ENCODE measurements around the gene ATP5ME. TPM values are rescaled to one million over a fixed set of nuclear protein-coding genes. Genes with fewer than 3 reads are reported as not detected.

Gene ATP5ME
- total and polyA plus RNA-seq, 4 donors = 31.4 to 621 (median 169) TPM

GRCh38 chr4:629915-630641, 44.0 kb downstream of the ATP5ME start:
- TF ChIP-seq, protein P1, sequence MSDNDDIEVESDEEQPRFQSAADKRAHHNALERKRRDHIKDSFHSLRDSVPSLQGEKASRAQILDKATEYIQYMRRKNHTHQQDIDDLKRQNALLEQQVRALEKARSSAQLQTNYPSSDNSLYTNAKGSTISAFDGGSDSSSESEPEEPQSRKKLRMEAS (IDR thresholded peaks at IDR 0.05) = no peak
- TF ChIP-seq HNF4G (IDR thresholded peaks at IDR 0.05) (no peak), ZBTB33 (IDR thresholded peaks at IDR 0.05) (no peak), TAF1 (conservative IDR thresholded peaks at IDR 0.05) (no peak), GABPA (IDR thresholded peaks at IDR 0.05 in 1 of 2, conservative IDR thresholded peaks at IDR 0.05 in 1 of 2) (no peak), RXRA (IDR thresholded peaks at IDR 0.05) (no peak), NR2F2 (IDR thresholded peaks at IDR 0.05) (no peak), HNF4A (conservative IDR thresholded peaks at IDR 0.05) (no peak), FOXA2 (IDR thresholded peaks at IDR 0.05) (no peak), EGR1 (IDR thresholded peaks at IDR 0.05; ENCODE audit: low read depth in 2 of 2) (no peak), YY1 (IDR thresholded peaks at IDR 0.05) (no peak), FOXA1 (IDR thresholded peaks at IDR 0.05) (no peak), CTCF (IDR thresholded peaks at IDR 0.05; ENCODE audit: low read depth, low read length, missing input control) (no peak), JUND (IDR thresholded peaks at IDR 0.05) (no peak), RAD21 (IDR thresholded peaks at IDR 0.05) (no peak), SP1 (IDR thresholded peaks at IDR 0.05) (no peak)
- TF ChIP-seq, protein P2, sequence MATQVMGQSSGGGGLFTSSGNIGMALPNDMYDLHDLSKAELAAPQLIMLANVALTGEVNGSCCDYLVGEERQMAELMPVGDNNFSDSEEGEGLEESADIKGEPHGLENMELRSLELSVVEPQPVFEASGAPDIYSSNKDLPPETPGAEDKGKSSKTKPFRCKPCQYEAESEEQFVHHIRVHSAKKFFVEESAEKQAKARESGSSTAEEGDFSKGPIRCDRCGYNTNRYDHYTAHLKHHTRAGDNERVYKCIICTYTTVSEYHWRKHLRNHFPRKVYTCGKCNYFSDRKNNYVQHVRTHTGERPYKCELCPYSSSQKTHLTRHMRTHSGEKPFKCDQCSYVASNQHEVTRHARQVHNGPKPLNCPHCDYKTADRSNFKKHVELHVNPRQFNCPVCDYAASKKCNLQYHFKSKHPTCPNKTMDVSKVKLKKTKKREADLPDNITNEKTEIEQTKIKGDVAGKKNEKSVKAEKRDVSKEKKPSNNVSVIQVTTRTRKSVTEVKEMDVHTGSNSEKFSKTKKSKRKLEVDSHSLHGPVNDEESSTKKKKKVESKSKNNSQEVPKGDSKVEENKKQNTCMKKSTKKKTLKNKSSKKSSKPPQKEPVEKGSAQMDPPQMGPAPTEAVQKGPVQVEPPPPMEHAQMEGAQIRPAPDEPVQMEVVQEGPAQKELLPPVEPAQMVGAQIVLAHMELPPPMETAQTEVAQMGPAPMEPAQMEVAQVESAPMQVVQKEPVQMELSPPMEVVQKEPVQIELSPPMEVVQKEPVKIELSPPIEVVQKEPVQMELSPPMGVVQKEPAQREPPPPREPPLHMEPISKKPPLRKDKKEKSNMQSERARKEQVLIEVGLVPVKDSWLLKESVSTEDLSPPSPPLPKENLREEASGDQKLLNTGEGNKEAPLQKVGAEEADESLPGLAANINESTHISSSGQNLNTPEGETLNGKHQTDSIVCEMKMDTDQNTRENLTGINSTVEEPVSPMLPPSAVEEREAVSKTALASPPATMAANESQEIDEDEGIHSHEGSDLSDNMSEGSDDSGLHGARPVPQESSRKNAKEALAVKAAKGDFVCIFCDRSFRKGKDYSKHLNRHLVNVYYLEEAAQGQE (IDR thresholded peaks at IDR 0.05) = no peak
- TF ChIP-seq, protein P3, sequence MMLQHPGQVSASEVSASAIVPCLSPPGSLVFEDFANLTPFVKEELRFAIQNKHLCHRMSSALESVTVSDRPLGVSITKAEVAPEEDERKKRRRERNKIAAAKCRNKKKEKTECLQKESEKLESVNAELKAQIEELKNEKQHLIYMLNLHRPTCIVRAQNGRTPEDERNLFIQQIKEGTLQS (IDR thresholded peaks at IDR 0.05) = no peak
- peaks cover 0 to 4% (median 0%) of the 10 kb centered on the region in 4 donors for H3K9me3 ChIP-seq (ENCODE audit: control insufficient read depth in 4 of 4, low read length in 3 of 4)
- DNase-seq (ENCODE audit: low spot score) = no peak
- no peak overlapping the region for H3K27ac ChIP-seq (ENCODE audit: low read depth in 1 of 2, low read length in 2 of 2)
- 51% methylated on average over 20 of the region's 20 CpGs for WGBS
- H3K4me3 ChIP-seq (ENCODE audit: low read depth in 1 of 3, low read length in 3 of 3) = no peak overlapping the region
- H3K4me1 ChIP-seq (ENCODE audit: control insufficient read depth in 4 of 4, insufficient read depth in 4 of 4, low read length in 3 of 4) = no peaks in the 10 kb centered on the region
- H3K9ac ChIP-seq (ENCODE audit: low read depth in 1 of 2, low read length in 2 of 2) = no peak overlapping the region
- no peaks in the 10 kb centered on the region for H3K36me3 ChIP-seq (ENCODE audit: control insufficient read depth in 4 of 4, insufficient read depth in 3 of 4, low read depth in 1 of 4, low read length in 3 of 4)
- no peaks in the 10 kb centered on the region for H3K27me3 ChIP-seq (ENCODE audit: control insufficient read depth in 4 of 4, insufficient read depth in 4 of 4, low read length in 3 of 4)

All from liver (tissue), 9 donors.